VCaP (cell line): ENCODE results near the gene BICRAL.

Experiments used
- H3K27ac ChIP-seq: fragments of 450-650 bp; 2 replicates; pipeline ENCODE4 v1.5.1; 2017
- CTCF ChIP-seq: fragments of 450-650 bp; conservative IDR thresholded peaks from 2 replicates; pipeline ENCODE4 v1.5.1; 2017; ENCODE audit warnings: mild to moderate bottlenecking, moderate library complexity

The BICRAL gene

GRCh38 chr6:42758756-42759430 lies 23.0 kb upstream of the BICRAL start:
- TF ChIP-seq CTCF: no peak
- H3K27ac ChIP-seq: no peak overlapping the region

- TF ChIP-seq CTCF: no peak
- no peak overlapping the region for H3K27ac ChIP-seq
Observed at GRCh38 chr6:42761287-42762067, 20.4 kb upstream of the BICRAL start.

- no peak for TF ChIP-seq CTCF
Observed at GRCh38 chr6:42762426-42762859, 19.4 kb upstream of the BICRAL start.

DNA sequence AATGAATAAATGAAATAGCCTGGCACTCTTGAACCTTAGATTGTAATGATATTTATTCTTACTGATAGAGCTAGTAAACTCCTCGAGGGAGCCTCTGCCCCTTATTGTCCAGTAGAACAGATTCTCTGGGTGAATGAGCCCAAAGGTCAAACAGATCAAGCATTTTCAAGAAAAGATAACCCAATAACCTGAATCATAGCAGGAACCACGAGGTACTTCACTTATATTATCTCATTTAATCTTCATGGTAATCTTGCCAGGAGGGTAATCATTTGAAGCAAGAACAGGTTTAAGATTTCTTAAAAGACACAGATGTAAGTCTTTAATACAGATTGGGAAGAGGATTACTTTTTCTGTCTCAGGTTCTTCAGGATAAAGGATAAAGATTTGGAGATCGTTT lies 18.9 kb upstream of the BICRAL start:
- H3K27ac ChIP-seq: no peak overlapping the region
- no peak for TF ChIP-seq CTCF

More at GRCh38 chr6:42762426-42762859, 19.4 kb upstream of the BICRAL start:
- no peak overlapping the region for H3K27ac ChIP-seq

- H3K27ac ChIP-seq: no peak overlapping the region
- TF ChIP-seq CTCF: no peak
Observed at GRCh38 chr6:42764911-42765648, 16.8 kb upstream of the BICRAL start.

GRCh38 chr6:42766163-42766670 lies 15.6 kb upstream of the BICRAL start:
- no peak for TF ChIP-seq CTCF
- H3K27ac ChIP-seq: no peak overlapping the region

DNA sequence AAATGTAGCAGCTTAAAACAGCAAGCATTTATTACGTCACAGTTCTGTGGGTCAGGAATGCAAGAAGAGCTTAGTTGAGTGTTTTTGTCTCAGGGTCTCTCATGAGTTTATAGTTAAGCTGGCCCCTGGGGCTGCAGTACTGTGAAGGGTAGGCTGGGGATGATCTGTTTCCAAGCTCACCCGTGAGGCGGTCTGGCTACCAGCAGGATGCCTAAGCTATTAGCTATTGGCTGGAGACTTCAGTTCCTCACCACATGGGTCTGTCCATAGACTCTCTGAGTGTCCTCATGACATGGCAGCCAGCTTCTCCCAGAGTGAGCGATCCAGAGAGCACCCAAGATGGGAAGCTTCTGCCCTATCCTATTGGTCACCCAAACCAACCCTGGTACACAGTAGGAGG lies 12.8 kb upstream of the BICRAL start:
- no peak overlapping the region for H3K27ac ChIP-seq
- TF ChIP-seq CTCF: no peak
